Prostate gland (tissue), 2 donors: ENCODE measurements around the gene WIF1.

Experiments used
- CTCF ChIP-seq, 4 experiments: fragments of 200-600 bp in 2 of 4; fragments of 450-650 bp in 2 of 4; sonication (generic) in 2 of 4; IDR thresholded peaks; 1 replicate in 3 of 4; 2 replicates in 1 of 4; pipeline ENCODE4 v1.5.1; 2016 to 2019; ENCODE audit warnings: antibody characterized with exemption in 4 of 4, mild to moderate bottlenecking in 2 of 4, moderate library complexity in 2 of 4
- POLR2AphosphoS5 ChIP-seq: sonication (generic); formaldehyde crosslinking; IDR thresholded peaks from one replicate; pipeline ENCODE4 v1.6.1; 2017; ENCODE audit warnings: antibody characterized with exemption

- TF ChIP-seq CTCF (IDR thresholded peaks at IDR 0.05) (no peak), POLR2AphosphoS5 (peak; percentile 67)
These were observed 110.7 kb downstream of the WIF1 start for GRCh38 chr12:65010437-65010836.
